Erythroblast (primary cell): ENCODE results near the gene SHISA5.
"Not testable (repeated sequence)": the region's sequence is repeated elsewhere in the genome, so short reads cannot be mapped to it uniquely, and the experiment has no call there.

Experiments
- DNase-seq, 2 experiments: peaks; one replicate each; lab custom pipeline; 2025; lab: John Stamatoyannopoulos, UW
- GATA1 ChIP-seq: IDR thresholded peaks from 2 replicates; pipeline ENCODE4 v1.6.1; 2011; ENCODE audit warnings: low read depth, mild to moderate bottlenecking, control low read depth, low read length, moderate library complexity
- POLR2A ChIP-seq: IDR thresholded peaks from 2 replicates; pipeline ENCODE4 v1.6.1; 2011; ENCODE audit warnings: mild to moderate bottlenecking, low read length

SHISA5 gene

GRCh38 chr3:48478626-48479555, 25.1 kb downstream of the SHISA5 start:
- DNase-seq = no peak
- TF ChIP-seq POLR2A = no peak

GRCh38 chr3:48477959-48478520, 25.9 kb downstream of the SHISA5 start:
- TF ChIP-seq GATA1 = no peak
- no peak for TF ChIP-seq POLR2A

DNA sequence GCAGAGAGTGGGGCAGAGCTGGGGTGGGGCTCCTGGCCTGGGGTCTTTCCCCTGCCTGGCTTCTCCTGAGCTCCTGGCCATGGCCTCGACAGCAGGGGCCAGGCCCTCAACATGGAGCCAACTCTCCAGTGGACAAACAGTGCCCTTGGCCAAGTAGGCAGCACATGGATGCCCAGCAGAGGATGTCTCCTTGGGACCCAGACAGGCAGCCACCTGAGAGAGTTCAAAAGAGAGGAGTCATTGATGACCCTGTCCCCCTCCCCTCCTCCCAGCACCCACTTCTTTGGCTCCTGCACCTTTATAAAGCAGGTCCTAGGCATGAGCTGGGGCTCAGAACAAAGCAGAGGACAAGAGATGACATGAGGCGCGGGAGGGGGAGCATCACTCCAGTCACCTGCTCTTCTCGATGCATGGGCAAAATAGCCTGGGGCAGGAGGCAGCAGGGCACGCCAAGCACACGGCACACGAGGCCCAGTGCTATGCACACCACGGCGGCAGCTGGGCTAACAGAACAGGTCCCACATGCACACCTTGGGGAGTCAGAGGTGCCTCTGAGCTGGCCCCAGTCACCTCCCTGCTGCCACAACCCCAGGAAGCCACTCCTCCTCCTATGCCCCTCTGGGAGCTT, 27.4 kb downstream of the SHISA5 start:
- TF ChIP-seq POLR2A = no peak
- no peak for TF ChIP-seq GATA1
- DNase-seq = no peak

More at GRCh38 chr3:48477959-48478520, 25.9 kb downstream of the SHISA5 start:
- DNase-seq = no peak

DNA sequence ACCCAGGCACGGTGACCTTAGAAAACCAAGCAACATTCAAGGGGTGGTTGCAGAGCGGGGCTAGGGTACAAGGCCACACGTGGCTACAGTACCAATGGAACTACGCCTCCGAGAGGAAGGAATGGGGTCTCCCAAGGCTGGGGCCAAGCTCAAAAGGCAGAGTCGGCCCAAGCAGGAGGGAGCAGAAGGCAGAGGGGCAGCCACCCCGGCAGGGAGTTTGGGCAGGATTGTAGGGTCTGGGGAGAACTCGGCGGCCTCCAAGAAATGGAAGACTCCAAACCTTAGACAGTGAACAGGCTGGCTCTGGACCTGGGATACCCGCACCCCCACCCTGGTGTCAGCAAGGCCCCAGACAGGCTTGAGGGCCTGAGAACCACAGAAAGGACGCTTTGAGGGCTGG, 28.8 kb downstream of the SHISA5 start:
- no peak for DNase-seq
- TF ChIP-seq GATA1 (no peak), POLR2A (no peak)

DNA sequence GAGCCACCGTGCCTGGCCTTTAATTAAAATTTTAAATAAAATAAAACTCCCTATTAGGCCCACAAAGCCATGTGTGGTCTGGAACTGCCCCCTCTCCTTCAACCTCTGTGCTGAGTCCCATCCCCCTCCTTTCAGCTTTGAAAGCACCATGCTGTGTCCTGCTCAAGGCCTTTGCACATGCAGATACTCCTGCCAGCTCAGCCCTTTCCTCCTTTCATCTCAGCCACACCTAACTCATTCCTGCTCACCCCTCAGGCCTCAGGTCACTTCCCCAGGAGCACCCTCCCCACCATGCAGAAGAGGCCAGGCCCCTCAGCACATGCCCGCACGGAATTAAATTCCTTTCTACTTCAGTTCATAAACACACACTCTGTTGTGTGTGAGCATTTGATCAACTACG, 29.4 kb downstream of the SHISA5 start:
- DNase-seq = no peak
- TF ChIP-seq GATA1 (no peak), POLR2A (no peak)

GRCh38 chr3:48474031-48474430, 29.9 kb downstream of the SHISA5 start:
- DNase-seq = not testable (repeated sequence)

DNA sequence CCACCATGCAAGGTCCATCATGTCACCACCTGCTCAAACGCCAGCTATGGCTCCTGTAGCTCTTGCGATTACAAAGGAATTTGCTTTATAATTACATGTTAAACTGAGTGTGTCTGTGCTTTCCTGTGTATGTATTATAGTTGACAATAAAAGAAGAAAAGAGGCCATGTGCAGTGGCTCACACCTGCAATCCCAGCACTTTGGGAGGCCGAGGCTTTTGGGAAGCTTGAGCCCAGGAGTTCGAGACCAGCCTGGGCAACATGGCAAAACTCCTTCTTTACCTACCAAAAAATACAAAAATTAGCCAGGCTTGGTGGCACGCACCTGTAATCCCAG, 30.4 kb downstream of the SHISA5 start:
- no peak for DNase-seq
- TF ChIP-seq POLR2A (no peak), GATA1 (no peak)

DNA sequence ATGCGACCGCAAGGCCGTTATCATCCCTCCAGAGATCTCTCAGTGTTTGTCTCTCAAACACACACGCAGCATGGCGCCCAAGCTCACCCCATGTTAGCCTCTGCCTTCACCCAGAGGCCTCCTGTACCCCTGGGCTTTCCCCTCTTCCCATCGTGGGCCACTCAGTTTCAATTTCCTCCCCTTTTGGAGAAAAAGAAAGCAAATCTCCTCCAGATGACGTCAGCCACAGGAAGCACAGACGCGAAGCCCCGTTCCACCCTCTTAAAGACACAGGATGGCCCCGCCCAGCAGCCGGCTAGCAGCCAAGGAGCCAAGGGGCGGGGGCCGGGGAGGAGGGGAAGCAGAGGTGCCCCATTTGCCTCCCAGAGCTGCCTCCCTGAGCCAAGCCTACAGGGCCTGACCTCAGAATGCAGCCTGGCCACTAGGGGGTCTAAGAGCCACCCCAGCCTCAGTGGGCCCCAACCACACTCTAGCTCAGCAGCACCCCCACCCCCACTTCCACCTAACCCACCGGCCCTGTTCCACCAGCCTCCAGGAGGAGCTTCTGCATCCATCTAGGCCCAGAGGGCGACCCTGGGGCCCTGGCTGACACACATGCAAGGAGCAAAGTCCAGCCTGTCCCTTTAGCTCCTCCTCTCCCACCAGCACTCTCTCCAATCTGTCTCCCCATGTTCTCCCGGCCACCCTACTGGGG, 30.9 kb downstream of the SHISA5 start:
- DNase-seq = peak; percentile 97 to 98
- peak; percentile 91 for TF ChIP-seq POLR2A
- no peak for TF ChIP-seq GATA1

- TF ChIP-seq GATA1 = no peak
- TF ChIP-seq POLR2A = no peak
These were observed 31.4 kb downstream of the SHISA5 start for GRCh38 chr3:48472673-48472922.

DNA sequence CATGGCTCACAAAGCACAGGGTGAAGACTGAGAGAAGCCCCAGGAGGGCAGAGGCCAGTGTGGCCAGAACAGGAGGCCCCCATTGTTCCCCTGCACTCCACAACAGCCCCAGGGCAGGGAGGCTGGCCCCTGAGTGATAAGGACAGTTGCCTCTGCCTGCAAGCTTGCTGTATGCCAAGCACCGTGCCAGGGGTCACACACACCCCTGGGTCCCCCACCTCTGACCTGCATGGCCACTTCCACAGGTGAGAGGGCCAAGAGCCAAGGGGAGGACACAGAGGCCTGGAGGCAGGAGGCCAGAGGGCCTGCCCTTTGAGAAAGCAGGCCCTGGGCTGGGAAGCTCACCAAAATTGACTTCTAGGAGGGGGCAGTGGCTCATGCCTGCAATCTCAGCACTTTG, 33.7 kb downstream of the SHISA5 start:
- peak in 1 of 2 experiments; percentile 26 for DNase-seq
- no peak for TF ChIP-seq POLR2A
- TF ChIP-seq GATA1 = no peak

More at GRCh38 chr3:48472673-48472922, 31.4 kb downstream of the SHISA5 start:
- DNase-seq = peak in 1 of 2 experiments; percentile 90

DNA sequence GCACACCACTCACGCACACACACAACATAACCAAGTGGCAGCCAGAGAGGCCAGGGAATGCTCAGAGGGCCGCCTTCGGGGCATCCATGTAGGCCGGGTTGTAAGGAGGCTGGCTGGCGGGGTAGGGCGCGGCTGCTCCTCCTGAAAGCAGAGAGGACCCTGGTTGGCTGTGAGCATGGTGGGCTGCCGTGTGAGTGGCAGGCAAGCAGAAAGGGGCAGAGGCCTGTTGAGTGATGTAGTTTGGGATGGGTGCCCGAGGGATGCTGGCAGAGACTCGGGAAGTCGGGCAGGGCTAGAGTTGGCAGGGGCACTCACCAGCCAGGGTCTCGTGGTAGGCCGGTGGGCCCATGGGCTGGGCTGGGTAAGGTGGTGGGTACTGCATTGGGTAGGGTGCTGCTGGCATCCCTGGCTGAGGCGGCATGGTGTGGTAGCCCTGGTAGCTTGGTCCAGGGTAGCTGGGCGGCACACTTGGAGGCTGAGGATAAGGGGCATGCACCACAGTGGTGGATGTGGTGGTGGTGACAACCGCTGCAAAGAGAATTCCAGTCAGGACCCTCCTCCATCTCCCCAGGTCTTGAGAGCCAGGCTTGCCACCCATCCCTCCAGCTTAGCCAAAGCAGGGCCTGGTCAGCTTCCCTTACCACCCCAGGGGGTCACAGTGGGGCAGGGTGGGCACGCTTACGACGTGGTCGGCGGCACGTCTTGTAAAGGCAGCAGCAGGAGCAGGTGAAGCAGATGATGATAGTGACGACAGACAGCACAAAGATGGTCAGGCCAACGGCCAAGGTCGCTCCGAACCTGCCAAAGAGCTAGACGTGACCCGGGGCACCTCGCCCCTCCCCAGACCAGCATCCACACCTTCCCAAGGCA, 34.7 kb downstream of the SHISA5 start:
- no peak for DNase-seq
- TF ChIP-seq GATA1 (no peak), POLR2A (no peak)

DNA sequence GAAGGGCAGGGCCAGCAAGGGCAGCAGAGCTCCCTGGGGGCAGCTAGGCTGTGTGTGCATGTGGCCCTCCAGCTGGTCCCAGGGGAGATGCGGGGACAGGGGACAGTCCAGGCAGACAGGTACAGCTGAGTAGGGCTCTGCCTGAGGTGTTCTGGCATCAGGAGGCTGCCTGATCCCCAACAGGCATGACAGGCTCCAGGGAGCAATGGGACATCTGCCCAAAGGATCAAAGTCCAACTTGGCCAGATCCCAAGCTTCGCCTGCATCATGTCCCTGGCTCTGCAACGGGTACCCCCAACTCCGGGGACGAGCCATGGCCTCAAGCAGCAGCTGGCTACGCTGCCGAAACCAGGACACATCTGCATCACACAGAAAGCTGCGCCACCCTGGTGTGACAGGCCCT, 35.6 kb downstream of the SHISA5 start:
- DNase-seq = no peak
- TF ChIP-seq POLR2A = no peak
- TF ChIP-seq GATA1 = no peak

DNA sequence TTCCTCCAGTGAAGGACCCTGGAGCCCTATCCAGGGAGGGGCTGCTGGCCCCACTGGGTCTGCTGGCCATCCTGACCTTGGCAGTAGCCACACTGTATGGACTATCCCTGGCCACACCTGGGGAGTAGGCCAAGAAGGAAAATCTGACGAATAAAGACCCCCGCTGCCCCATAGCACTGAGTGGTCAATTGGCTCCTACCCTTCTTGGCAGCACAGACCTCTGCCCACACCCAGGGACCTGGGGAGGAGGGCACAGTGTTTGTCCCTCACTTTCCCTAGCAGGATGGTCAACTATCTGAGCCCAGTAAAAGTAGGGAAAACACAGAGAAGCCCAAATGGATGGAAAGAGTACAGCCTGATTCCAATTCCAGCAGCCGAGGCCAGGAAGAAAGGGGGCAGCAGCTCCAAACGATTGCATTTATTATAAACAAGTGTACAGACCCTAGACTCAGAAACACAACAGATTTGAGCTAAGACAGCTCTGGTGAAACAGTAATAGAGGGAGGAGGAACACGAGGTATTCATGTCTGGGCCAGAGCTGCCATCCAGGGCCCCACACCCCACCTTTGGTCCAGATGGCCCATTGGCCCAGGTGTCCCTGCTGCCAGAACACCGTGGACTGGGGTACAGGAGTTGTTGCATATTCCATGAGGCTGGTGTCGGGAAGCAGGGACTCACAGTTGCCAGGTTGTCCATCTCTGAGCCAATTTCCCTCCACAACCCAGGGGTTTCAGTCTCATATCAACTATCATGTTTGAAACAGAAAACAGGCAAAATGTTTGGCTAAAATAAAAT, 36.3 kb downstream of the SHISA5 start:
- no peak for DNase-seq
- no peak for TF ChIP-seq GATA1
- no peak for TF ChIP-seq POLR2A
